ENCODE results near the gene CHTF18.
A peak's percentile ranks its signal among the peaks of the same experiment; 100 is the strongest.

CHTF18 gene

DNA sequence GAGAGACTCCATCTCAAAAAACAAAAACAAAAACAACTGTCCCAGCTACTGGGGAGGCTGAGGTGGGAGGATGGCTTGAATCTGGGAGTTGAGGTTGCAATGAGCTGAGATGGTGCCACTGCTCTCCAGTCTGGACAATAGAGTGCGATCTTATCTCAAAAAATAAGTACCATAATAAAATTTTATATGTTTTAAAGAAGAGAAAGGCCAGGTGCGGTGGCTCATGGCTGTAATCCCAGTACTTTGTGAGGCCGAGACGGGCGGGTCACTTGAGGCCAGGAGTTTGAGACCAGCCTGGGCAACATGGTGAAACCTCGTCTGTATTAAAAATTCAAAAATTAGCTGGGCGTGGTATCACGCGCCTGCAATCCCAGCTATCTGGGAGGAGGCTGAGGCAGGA, 11.6 kb upstream of the CHTF18 start:
- DNase-seq, result no peak

DNA sequence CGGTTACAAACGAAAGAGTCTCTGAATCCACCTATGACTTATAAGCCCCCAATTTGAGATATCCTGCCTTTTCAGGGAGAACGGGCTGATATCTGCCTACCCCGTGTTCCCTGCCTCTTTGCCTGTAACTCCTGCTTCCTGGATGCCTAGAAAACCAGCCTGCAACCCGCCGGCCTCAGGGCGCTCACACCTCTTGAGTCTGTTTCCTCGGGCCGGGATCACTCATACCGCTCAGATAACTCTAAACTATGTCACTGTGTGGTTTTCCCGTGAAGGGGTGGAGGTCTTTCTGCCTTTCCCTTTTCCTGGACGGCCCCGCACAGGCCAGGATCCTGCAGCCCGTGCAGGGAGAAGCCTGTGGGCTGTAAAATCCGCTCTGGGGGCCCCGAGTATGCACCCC, 10.6 kb upstream of the CHTF18 start:
- no peak for DNase-seq

DNA sequence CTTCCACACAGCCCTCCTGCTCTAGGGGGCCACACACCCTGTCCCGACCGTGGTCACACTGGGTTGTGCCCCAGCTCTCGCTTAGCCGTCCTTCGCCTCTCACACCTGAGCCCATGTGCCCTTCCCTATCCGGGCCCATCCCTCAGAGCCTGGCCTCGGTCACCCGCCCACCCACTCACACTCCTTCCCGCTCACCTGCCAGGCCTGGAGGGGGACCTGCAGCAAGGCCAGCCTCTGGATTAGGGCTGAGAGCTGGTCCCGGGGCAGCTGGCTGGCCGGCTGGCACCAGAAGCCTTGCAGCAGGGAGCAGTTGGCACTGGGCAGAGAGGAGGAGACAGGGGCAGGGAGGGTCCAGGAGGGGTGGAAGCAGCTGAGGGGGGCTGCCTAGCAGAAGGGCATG, 10.0 kb upstream of the CHTF18 start:
- DNase-seq, result no peak

DNA sequence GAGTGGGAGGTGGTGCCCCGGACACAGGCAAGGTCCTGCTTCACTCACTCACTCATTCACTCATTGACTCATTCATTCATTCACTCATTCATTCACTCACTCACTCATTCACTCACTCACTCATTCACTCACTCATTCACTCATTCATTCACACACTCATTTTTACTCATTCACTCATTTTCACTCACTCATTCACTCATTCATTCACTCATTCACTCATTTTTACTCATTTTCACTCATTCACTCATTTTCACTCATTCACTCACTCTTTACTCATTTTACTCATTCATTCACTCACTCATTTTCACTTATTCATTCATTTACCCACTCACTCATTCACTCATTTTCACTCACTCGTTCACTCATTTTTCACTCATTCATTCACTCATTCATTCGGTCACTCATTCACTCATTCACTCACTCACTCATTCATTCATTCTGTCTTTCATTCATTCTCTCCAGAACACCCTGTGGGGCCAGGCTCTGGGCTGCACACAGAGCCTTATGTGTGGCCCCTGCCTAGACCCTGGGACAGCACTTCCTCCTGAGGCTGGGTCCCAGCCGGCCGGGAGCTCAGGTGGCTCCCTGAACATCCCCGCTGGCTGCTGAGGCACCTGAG, 9.4 kb upstream of the CHTF18 start:
- no peak for DNase-seq

DNA sequence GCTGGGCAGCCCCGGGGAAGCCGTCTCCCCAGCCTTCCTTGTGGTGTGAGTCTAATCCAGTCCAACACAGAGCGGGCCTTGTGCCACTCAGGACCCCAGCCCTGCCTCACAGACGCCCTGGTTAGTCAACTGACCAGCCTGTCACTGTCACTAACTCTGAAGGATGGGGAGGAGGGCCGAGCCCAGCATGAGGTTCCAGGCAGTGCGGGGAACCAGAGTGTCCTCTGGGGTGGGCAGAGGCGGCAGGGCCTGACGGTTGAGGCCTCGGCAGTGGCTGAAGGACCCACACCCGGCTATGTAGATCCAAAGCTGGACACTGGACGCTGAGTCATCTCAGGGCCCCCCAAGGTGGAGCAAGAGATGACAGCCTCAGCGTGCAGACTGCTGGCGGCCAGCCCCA, 8.9 kb upstream of the CHTF18 start:
- DNase-seq, result no peak

DNA sequence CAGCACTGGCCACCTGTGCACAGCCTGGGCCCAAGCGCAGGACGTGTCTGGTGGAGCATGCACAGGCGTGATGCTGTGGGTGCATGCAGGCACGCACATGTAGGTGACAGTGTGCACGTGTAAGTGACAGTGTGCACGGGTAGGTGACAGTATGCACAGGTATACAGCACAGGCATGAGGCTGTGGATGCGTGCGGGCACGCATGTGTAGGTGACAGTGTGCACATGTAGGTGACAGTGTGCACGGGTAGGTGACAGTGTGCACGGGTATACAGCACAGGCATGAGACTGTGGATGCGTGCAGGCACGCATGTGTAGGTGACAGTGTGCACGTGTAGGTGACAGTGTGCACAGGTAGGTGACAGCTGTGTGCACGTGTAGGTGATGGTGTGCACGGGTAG, 8.1 kb upstream of the CHTF18 start:
- DNase-seq, result no peak

DNA sequence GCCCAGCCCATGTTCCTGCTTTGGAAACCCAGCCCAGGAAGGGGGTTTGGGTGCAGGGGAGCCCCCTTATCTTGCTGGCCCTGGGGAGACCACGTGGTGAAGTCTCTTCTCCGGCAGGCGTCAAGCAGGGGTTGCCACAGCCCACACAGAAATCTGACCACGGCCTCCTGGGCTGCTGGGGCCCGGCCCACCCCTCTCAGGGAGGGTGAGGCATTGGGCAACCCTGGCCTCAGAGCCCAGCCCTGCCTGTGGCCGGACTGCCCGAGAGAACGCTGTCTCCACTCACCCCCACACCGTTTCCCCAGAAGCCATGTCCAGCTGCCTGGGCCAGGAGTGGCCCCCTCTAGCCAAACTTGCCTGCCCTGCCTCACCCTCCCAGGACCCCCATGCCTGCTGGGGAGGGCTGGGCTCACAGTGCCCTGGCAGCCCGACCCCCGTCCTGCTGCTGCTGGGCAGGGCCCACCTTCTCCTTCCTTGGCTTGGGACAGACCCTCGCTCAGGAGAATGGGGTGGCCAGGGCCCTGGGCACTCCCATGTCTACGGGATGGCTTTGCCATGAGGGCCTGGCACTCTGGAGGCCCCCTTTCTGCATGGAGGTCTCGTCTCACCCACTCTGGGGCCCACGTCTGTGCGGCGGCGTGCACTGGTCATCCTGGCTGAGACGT, 6.9 kb upstream of the CHTF18 start:
- DNase-seq, result no peak

DNA sequence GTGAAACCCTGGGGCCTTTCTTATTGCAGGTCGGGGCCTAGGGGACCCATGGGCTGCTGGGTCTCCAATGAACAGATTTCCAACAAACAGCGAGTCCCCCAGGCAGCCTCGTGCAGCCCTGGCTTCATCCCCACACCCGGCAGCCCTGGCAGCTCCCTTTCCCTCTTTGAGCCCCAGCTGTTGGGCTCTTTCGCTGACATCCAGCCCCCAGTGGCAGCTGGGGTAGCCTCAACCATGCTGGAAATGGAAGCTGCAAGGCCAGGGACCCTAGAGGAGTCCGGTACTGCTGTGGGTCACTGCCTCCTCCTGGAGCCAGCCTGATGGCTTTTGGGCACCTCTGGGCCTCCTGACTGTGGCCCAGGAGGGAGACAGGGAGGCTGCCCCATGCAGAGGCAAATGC, 6.2 kb upstream of the CHTF18 start:
- no peak for DNase-seq

DNA sequence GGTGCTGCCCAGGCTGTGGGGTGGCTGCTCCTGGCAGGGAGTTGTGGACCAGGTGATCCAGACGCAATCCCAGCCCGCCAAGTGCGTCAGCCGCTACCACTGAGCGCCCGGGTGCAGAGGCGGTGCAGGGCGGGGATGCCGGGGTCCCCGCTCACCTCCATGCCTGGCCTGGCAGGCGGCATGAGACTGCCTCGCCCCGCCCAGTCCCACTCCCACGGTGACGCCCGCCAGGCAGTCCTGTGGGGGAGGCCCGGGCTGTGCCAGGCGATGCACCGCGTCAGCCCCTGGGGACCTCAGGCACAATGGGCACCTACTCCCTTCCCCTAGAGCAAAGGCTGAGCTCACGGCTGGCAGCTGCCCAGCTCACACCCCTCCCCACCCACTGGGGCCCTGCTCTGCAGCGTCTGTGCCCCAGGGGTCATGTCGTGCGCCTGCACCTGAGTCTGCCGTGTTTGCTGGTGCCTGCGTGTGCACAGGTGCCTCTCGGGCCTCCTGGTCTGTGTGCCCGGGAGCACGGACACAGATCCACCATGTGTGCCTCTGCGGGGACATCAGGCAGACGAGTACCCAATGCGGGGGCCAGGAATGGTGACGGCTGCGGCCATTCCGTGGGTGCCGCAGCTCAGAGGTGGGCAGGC, 5.5 kb upstream of the CHTF18 start:
- peak in 2 of 3 experiments; percentile 87 to 90 for DNase-seq

DNA sequence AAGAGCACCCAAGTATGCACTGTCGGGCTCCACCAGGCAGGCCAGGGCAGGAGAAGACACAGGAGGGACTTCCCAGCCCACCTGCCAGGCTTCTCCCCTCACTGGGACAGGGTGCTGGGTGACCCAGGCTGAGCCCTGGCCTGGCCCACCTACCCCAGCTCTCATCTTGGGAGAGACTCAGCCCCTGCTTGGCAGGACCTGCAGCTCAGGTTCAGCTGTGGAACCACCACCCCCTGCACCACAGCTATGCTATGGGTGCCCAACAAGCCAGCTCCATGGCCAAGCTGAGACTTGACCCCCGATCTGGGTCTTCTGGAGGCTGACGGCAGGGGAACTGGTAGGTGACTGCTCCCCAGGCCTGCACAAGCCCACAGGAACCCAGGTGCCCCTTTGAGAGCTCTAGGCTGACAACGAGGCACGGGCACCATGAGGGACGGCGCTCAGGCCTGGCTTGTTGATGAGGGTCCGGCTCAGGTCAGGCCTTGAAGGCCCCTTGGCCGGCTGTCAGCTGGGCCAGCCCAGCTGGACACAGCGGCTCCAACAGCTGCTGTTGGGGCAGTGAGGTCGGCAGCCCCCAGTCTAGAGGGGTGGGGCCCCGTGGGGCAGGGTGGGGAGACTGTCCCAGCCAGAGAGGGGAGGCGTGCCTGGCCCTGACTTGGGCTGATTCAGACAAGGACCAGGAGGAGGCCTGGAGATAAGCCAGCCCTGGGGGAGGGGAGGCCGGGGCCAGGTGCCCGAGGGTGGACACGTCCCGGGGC, 4.8 kb upstream of the CHTF18 start:
- no peak for DNase-seq

DNA sequence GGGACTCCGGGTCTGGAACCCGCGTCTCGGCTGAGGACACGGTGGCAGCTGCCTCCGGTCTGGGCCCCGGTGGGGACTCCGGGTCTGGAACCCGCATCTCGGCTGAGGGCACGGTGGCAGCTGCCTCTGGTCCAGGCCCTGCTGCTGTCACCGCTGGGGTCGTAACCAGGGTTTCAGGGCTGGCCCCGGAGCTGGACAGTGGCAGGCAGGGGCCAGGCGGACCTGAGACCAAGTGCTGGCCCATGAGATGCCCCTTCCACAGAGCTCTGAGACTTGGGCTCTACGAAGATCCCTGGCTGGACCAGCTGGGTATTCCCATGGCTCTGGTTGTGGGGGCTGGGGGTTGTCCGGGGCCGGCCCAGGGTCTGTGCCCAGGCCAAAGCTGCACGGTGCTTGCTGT, 4.0 kb upstream of the CHTF18 start:
- DNase-seq, result no peak

DNA sequence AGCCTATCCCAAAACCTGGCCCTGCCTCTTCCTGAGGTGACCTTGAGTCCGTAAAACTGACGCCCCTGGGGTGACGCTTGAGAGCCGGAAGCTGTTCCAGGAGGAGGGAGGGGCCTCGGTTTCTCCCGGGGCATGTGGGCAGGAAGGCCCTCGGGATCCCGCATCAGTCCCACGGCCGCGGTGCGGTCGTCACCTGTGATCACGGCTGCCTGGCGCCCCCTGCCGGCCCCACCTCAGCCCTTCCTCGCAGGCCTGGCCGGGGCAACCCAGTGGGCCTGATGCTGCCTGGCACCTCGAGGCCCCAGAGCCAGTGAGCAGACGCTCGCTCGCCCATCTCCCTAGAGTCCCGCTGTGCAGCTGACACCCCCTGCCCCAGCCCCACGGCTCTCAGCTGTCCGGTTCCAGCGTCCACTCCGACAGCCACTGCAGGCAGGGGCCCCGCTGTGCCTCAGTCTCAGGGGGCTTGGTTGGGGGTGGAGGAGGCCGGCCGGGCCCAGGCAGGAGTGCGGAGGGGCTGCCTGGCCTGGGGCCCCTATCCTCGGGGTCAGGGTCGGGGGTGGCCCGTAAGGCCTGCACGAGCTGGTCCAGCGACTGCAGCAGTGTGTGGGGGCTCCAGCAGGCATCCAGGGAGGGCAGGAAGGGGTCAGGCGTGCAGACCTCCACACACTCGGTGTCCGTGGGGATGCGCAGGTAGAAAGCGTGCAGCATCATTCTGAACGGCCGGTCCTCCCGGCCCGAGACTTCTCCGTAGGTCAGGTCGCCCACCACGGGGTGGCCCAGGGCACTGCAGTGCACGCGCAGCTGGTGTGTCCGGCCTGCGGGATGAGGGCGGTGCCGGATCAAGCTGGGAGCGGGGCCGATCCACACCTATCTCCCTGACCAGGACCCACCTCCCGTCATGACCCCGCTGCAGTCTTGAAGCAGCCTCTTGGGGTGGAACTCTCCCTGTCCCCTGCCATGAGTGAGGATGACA, 2.6 kb upstream of the CHTF18 start:
- DNase-seq, result peak in 2 of 3 experiments; percentile 29 to 36

DNA sequence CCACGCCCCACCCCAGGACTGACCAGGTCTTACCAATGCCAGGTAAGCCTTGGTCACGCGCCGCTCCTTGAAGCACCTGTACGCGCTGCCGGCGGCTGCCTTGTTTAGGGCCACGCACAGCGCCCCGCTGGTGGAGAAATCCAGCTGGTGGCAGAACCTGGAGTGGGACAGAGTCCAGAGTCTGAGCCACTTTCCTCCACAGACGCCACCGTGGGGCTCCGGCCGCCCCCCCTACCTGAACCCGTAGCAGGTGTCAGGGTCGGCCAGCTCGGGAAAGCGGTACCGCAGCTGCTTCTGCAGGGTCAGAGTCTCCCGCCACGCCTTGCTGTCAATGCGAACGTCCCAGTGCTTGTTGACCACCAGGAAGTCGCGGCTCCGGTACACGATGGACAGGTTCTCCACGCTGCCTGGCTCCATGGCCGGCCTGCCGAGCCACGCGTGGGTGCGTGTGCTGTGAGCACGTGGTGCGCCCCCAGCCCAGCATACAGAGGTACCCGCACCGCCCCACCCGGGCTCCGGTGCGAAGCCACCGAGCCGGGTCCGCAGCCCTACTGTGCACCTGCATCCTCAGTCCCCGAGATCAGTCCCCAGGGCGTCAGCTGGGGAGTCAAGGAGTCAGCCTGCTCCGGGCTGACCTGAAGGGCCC, 976 bp upstream of the CHTF18 start:
- no peak for DNase-seq

DNA sequence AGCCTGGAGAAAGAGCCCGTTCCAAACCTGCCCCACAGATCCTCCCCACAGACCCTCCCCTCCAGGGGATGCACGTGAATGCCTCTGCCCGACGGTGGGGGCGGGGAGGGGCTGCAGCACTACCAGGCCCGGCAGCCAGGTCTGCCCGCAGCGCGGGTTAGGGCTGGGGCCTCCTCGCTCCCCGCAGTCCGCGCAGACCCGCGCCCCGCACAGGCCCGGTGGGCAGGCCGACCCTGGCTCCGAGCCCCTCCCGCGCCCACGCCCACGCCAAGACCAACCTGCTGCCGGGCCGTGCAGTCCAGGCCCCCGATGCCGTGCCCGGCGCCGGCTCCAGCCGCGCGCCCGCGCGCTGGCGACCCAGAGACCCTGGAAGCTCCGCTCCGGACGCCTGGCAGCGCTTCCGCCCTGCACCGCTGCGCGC, 432 bp upstream of the CHTF18 start, which contains the start of gene RPUSD1:
Gene RPUSD1 (minus strand): TSS at position 404 of the 421 bp plus-strand sequence. CDS start 644 bp downstream, outside the sequence.
- peak in 2 of 3 experiments; percentile 67 to 74 for DNase-seq

DNA sequence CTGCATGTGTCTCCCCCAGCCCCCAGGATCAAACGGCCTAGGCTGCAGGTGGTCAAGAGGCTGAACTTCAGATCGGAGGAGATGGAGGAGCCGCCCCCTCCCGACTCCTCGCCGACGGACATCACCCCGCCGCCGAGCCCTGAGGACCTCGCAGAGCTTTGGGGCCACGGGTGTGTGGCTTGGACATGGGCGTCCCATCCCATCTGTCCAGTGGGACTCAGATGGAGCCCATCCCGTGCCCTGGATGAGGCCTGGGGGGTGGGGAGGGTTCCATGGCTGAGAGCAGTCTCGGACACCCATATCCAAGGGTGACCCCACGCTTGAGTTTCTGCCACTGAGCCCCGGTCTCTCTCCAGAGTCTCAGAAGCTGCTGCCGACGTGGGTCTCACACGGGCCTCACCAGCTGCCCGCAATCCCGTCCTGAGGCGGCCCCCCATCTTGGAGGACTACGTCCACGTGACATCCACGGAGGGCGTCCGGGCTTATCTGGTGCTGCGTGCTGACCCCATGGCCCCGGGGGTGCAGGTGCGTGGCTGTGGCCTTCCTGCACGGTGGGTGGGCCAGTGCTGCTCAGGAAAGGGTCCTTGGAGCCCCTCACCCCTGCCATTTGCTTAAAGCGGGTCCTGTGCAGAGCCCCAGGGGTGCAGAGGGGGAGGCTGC, 901 bp downstream of the CHTF18 start:
- no peak for DNase-seq

DNA sequence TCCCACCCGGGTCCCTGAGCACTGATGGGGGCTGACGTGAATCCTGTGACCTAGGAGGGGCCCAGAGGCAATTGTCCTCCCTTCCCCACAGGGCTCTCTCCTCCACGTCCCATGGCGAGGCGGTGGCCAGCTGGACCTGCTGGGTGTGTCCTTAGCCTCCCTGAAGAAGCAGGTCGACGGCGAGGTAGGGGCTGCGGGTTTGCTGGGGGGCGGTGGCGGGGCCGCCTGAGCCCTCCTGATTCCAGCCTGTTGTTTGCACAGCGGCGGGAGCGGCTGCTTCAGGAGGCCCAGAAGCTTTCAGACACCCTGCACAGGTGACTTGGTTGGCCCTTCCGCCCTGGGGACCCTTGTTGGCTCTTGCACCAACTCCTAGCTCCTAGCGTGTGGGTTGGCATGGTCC, 1.7 kb downstream of the CHTF18 start:
- DNase-seq, result no peak

DNA sequence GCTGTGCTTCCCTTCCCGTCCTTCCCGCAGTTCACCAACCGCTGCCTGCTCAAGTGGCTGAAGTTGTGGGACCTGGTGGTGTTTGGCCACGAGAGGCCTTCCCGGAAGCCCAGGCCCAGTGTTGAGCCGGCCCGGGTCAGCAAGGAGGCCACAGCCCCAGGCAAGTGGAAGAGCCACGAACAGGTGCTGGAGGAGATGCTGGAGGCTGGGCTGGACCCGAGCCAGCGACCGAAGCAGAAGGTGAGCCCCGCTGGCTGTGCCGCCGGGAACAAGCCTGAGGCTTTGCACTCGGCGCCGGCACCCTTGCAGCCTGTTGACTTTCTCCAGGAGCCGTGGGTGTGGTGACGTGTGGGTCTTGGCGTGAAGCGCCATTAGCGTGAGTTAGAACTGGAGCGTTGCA, 2.7 kb downstream of the CHTF18 start:
- no peak for DNase-seq

DNA sequence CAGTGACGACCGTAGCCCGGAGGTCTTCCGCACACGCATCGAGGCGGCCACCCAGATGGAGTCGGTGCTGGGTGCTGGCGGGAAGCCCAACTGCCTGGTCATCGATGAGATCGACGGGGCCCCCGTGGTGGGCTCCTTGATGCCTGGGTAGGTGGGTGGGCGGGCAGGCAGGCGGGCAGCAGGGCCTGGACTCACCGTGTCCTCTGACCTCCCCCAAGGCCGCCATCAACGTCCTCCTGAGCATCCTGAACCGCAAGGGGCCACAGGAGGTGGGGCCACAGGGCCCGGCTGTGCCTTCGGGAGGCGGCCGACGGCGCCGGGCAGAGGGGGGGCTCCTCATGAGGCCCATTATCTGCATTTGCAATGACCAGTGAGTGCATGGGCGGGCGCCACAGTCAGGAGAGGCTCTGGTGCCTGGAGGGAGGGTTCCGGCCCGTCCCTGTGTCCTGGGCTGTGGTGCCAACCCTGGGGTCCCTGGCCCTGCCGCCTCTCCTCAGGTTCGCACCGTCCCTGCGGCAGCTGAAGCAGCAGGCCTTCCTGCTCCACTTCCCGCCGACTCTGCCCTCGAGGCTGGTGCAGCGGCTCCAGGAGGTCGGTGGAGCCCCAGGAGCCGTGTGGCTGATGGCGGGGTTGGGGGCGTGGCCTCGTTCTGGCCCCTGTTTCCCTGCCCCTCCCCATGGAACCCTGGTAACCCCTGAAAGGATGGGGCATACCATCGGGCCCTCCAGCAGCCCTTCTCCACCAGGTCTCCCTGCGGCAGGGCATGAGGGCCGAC, 4.0 kb downstream of the CHTF18 start:
- DNase-seq, result no peak

DNA sequence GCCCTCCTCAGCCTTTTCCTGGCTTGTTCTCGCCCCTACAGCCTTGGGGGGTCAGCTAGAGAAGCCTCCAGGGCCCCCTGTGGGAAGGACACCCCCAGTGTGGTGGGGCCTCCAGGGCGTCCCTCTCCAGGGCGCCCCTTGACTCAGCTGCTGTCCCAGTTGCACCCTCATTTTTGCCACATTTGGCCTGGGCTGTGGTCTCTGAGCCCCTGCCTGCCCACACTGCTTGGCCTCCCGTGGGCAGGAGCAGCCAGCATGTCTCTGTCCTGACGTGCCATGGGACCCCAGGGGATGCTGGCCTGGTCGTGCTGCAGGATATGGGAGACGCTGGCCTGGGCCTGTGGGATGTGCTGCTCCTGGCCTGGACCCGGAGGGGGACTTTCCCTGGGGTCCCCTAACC, 5.0 kb downstream of the CHTF18 start:
- no peak for DNase-seq

DNA sequence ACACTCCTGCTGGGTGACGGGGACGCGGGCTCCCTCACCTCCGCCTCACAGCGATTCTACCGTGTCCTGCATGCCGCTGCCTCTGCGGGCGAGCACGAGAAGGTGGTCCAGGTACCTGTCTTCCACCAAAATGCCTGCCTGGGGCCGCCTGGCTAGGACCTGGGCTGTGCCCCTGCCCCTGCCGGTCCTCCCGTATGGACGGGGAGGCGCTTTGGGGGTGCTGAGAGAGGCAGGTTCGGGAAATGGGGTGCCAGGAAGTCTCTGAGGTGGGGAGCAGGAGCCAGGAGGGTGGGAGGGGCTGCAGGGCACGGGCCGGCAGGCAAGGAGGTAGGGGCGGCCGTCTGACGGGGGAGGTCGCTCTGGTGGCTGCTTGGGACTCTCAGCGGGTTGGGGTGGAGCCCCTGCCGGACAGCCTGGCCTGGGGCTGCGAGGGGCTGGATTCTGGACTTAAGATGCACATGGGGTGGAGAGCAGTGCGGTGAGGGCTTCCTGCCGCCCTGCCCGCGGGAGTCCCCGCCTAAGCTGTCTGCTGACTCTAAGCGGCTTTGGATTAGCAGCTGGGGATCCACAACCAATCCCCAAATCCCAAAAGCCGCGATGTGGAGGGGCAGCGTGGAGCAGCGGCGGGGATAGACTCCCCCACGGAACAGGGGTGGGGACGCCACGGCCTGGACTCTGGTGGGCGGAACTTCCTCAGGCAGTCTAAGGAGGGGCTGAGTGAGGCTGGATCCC, 5.8 kb downstream of the CHTF18 start:
- no peak for DNase-seq
